IgD-negative memory B cell (primary cell): ENCODE measurements around the gene ZNF710. TPM values are rescaled to one million over a fixed set of nuclear protein-coding genes. Genes with fewer than 3 reads are reported as not detected.

Experiments
- H3K27ac Mint-ChIP-seq, 3 donors: one replicate each; pipeline ENCODE4 v1.8.0; 2020 to 2022; ENCODE audit warnings: mild to moderate bottlenecking in 3 of 3, mixed read lengths in 3 of 3, moderate library complexity in 1 of 3
- H3K27me3 Mint-ChIP-seq: one replicate; pipeline ENCODE4 v1.8.0; 2021; ENCODE audit warnings: mixed read lengths
- H3K36me3 Mint-ChIP-seq: one replicate; pipeline ENCODE4 v1.8.0; 2020; ENCODE audit warnings: mild to moderate bottlenecking, mixed read lengths
- H3K4me1 Mint-ChIP-seq, 3 donors: one replicate each; pipeline ENCODE4 v1.8.0; 2020 to 2022; ENCODE audit warnings: mixed read lengths in 3 of 3, mild to moderate bottlenecking in 1 of 3
- H3K4me3 Mint-ChIP-seq, 4 donors: one replicate each; pipeline ENCODE4 v1.8.0; 2020 to 2022; ENCODE audit warnings: mild to moderate bottlenecking in 4 of 4, mixed read lengths in 4 of 4, moderate library complexity in 3 of 4
- H3K9me3 Mint-ChIP-seq, 3 donors: one replicate each; pipeline ENCODE4 v1.8.0; 2020 to 2021; ENCODE audit warnings: mixed read lengths in 3 of 3, mild to moderate bottlenecking in 1 of 3
- polyA plus RNA-seq: library from polyadenylated mRNA; unstranded; fragments of 300-500 nt; fragmentation: Illumina TruSeq; gene quantifications from one replicate; pipeline ENCODE4 v1.2.3, GENCODE V29; 2021

ZNF710 gene
- polyA plus RNA-seq, 1 donor from 2014 or later, result 3.6 TPM

GRCh38 chr15:90019611-90020010 is 18.5 kb downstream of the ZNF710 start:
- no peak overlapping the region for H3K4me3 Mint-ChIP-seq
- no peak overlapping the region for H3K27ac Mint-ChIP-seq
- H3K9me3 Mint-ChIP-seq, result no peaks in the 10 kb centered on the region
- H3K36me3 Mint-ChIP-seq, result peaks cover 2% of the 10 kb centered on the region
- no peaks in the 10 kb centered on the region for H3K27me3 Mint-ChIP-seq
- H3K4me1 Mint-ChIP-seq, result peaks cover 4 to 17% (median 7%) of the 10 kb centered on the region in 3 donors

DNA sequence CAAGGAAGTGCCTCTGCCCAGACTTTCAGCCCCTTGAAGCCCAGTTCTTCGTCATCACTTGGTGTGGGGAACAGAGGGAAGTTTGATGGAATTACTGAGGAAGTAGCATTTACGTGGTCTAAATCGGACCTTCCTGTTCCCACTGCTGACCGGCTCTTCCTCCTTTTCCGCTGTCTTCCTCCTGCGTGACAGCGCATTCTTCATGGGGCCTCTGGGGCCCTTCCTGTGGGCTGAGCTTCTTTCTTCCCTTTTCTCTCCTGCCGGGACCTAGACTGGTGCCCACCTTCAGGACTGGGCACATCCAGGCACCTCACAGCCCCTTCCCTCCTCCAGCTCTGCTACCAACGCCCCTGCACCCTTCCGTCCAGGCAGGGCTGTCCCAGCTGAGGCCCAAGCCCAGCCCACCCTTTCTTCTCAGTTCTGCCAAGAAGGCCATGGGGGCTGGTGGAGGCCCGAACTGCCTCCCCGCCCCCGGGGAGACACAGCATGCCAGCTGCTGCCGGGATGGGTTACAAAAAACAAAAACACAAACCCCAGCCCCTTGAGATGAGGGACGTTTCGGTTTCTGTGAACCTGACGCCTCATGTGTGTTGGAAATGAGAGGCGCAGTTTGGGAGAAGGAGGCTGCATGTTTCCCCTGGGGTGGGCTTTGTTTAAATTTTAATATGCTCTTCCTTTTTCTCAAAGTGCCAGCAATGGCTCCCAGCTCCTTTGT is 19.1 kb downstream of the ZNF710 start:
- Mint-ChIP-seq H3K27ac (no peak overlapping the region), H3K9me3 (no peaks in the 10 kb centered on the region), H3K4me3 (peak overlapping the region in 2 of 4 donors; percentile 54 to 82), H3K4me1 (peaks cover 7 to 17% (median 8%) of the 10 kb centered on the region in 3 donors), H3K27me3 (no peaks in the 10 kb centered on the region), H3K36me3 (peaks cover 2% of the 10 kb centered on the region)

- no peaks in the 10 kb centered on the region for H3K9me3 Mint-ChIP-seq
- peaks cover 2% of the 10 kb centered on the region for H3K36me3 Mint-ChIP-seq
- H3K27ac Mint-ChIP-seq, result no peak overlapping the region
- H3K4me3 Mint-ChIP-seq, result no peak overlapping the region
- no peaks in the 10 kb centered on the region for H3K27me3 Mint-ChIP-seq
- peaks cover 7 to 13% (median 8%) of the 10 kb centered on the region in 3 donors for H3K4me1 Mint-ChIP-seq
Measured at GRCh38 chr15:90020936-90021507, 19.9 kb downstream of the ZNF710 start.

GRCh38 chr15:90022345-90022744 is 21.2 kb downstream of the ZNF710 start:
- peaks cover 2% of the 10 kb centered on the region for H3K36me3 Mint-ChIP-seq
- no peaks in the 10 kb centered on the region for H3K27me3 Mint-ChIP-seq
- no peak overlapping the region for H3K27ac Mint-ChIP-seq
- H3K4me1 Mint-ChIP-seq, result peaks cover 7 to 13% (median 8%) of the 10 kb centered on the region in 3 donors
- no peak overlapping the region for H3K4me3 Mint-ChIP-seq
- H3K9me3 Mint-ChIP-seq, result no peaks in the 10 kb centered on the region

GRCh38 chr15:90022905-90023700 is 22.0 kb downstream of the ZNF710 start:
- Mint-ChIP-seq H3K4me1 (peaks cover 7 to 9% (median 8%) of the 10 kb centered on the region in 3 donors), H3K27me3 (no peaks in the 10 kb centered on the region), H3K27ac (no peak overlapping the region)

GRCh38 chr15:90024406-90024805 is 23.3 kb downstream of the ZNF710 start:
- peak overlapping the region in 1 of 3 donors; percentile 81 for H3K27ac Mint-ChIP-seq
- no peaks in the 10 kb centered on the region for H3K27me3 Mint-ChIP-seq
- peaks cover 9% of the 10 kb centered on the region for H3K36me3 Mint-ChIP-seq
- H3K4me1 Mint-ChIP-seq, result peaks cover 4 to 9% (median 4%) of the 10 kb centered on the region in 3 donors
- no peak overlapping the region for H3K4me3 Mint-ChIP-seq
- H3K9me3 Mint-ChIP-seq, result no peaks in the 10 kb centered on the region

More at GRCh38 chr15:90022905-90023700, 22.0 kb downstream of the ZNF710 start:
- no peaks in the 10 kb centered on the region for H3K9me3 Mint-ChIP-seq
- peaks cover 3% of the 10 kb centered on the region for H3K36me3 Mint-ChIP-seq
- no peak overlapping the region for H3K4me3 Mint-ChIP-seq

DNA sequence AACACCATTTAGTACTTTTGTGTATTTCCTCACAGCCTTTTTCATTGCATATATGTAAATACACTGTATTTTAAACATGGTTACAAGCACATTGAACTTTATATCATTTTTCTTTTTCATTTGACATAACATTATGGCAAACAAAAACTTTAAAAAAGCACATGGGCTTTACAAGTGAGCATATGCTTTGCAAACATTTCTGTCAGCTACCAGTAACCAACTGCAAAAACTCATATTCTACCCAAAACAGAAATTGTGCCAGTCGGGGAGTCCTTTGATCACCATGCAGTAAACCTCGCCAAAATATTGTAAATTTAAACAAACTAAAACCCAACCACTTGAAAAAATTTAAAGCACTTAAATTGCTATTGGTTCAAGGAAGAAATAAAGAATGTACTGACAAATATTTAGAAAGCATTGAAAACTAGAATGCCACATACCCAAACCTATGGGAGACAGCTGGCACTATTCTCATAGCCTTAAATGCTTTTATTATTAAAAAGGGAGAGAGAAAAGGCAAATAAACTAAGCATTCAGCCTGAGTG is 24.4 kb downstream of the ZNF710 start:
- Mint-ChIP-seq H3K4me3 (no peak overlapping the region), H3K27me3 (no peaks in the 10 kb centered on the region), H3K36me3 (peaks cover 9% of the 10 kb centered on the region), H3K9me3 (no peaks in the 10 kb centered on the region), H3K4me1 (peaks cover 3 to 11% (median 4%) of the 10 kb centered on the region in 3 donors), H3K27ac (peak overlapping the region in 1 of 3 donors; percentile 81)

DNA sequence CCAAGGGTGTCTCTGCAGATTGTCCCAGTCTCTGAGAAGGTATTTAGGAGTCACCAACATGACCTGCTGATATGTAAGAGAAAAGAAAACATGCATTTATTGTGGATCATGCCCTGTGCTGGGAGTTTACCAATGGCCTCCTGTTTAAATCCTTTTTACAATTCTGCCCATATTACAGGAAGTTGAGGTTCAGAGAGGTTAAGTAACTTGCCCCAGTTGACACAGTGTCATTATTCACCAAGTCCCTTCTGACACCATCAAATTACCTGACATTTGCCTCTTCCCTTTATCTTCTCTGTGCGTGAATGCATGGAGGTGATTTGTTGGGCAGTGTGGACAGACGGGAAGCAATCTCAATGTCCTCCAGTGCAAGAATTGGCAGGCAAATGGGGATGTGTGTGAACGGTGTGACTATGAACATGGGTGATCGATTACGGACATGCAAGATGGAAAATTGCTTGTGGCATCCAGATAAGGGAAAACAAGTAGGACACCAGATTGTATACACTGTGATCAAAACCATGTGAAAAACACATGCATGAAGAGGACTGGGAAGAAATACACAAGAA is 27.3 kb downstream of the ZNF710 start:
- Mint-ChIP-seq H3K36me3 (peaks cover 7% of the 10 kb centered on the region), H3K4me1 (peaks cover 17 to 21% (median 19%) of the 10 kb centered on the region in 3 donors), H3K9me3 (no peaks in the 10 kb centered on the region), H3K4me3 (peak overlapping the region in 1 of 4 donors; percentile 41), H3K27ac (no peak overlapping the region), H3K27me3 (no peaks in the 10 kb centered on the region)

DNA sequence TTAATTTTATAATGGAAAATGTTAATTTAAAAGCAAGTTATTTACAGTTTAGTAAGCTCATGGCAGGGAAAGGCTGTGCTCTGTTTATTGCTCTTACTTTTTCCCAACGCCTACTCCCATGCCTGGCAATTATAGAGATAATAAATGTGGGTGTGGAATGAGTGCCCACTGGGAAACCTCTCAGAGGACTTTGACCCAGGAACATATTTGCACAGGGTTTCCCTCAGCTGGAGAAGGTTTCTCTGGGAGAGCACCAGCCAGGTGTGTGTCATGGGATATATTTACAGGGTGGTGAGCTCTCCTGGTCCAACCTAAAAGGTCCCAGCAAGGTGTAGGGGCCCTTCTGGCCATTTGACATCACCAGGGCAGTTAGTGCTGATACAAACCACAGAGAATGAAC is 27.9 kb downstream of the ZNF710 start:
- Mint-ChIP-seq H3K27ac (no peak overlapping the region), H3K4me3 (no peak overlapping the region), H3K4me1 (peaks cover 18 to 26% (median 25%) of the 10 kb centered on the region in 3 donors), H3K9me3 (no peaks in the 10 kb centered on the region), H3K27me3 (no peaks in the 10 kb centered on the region), H3K36me3 (peaks cover 7% of the 10 kb centered on the region)

GRCh38 chr15:90030376-90030775 is 29.3 kb downstream of the ZNF710 start:
- Mint-ChIP-seq H3K4me1 (peaks cover 28 to 38% (median 32%) of the 10 kb centered on the region in 3 donors), H3K27me3 (no peaks in the 10 kb centered on the region), H3K4me3 (peak overlapping the region in 1 of 4 donors; percentile 25), H3K9me3 (no peaks in the 10 kb centered on the region), H3K36me3 (peaks cover 7% of the 10 kb centered on the region), H3K27ac (peak overlapping the region in 1 of 3 donors; percentile 7)

- H3K27ac Mint-ChIP-seq, result peak overlapping the region in 2 of 3 donors; percentile 33 to 58
- peaks cover 31 to 43% (median 33%) of the 10 kb centered on the region in 3 donors for H3K4me1 Mint-ChIP-seq
- no peaks in the 10 kb centered on the region for H3K9me3 Mint-ChIP-seq
- H3K27me3 Mint-ChIP-seq, result no peaks in the 10 kb centered on the region
- H3K4me3 Mint-ChIP-seq, result peak overlapping the region; percentile 58 to 90 (median 76)
- H3K36me3 Mint-ChIP-seq, result peaks cover 8% of the 10 kb centered on the region
Measured at GRCh38 chr15:90031231-90031791, 30.2 kb downstream of the ZNF710 start.

- Mint-ChIP-seq H3K27ac (no peak overlapping the region), H3K27me3 (no peaks in the 10 kb centered on the region), H3K4me3 (peak overlapping the region in 2 of 4 donors; percentile 61 to 81)
Measured at GRCh38 chr15:90033006-90033405, 31.9 kb downstream of the ZNF710 start.

DNA sequence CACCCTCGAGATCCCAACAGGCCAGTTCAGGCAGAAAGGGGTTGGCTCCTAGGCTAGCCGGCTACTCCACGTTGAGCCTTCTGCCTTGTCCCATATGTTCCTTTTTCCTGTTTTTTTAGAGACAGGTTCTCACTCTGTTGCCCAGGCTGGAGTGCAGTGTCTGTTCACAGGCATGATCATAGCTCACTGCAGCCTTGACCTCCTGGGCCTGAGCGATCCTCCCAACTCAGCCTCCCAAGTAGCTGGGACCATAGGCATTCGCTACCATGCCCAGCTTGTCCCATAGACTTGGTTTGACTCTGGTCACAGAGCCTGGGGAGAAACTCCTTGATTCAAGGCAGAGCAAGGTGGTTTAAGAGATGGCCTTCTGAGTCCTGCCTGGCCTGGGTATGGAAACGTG is 32.3 kb downstream of the ZNF710 start:
- Mint-ChIP-seq H3K27me3 (no peaks in the 10 kb centered on the region), H3K36me3 (peaks cover 4% of the 10 kb centered on the region), H3K27ac (peak overlapping the region in 1 of 3 donors; percentile 44), H3K4me1 (peaks cover 37 to 48% (median 40%) of the 10 kb centered on the region in 3 donors), H3K4me3 (peak overlapping the region in 1 of 4 donors; percentile 21), H3K9me3 (no peaks in the 10 kb centered on the region)

More at GRCh38 chr15:90033006-90033405, 31.9 kb downstream of the ZNF710 start:
- H3K9me3 Mint-ChIP-seq, result no peaks in the 10 kb centered on the region
- H3K4me1 Mint-ChIP-seq, result peaks cover 34 to 44% (median 36%) of the 10 kb centered on the region in 3 donors
- H3K36me3 Mint-ChIP-seq, result peaks cover 8% of the 10 kb centered on the region
